GM21515 (cell line): Measurements from ENCODE around the gene SFTPA2.
"Not testable (repeated sequence)": the region's sequence is repeated elsewhere in the genome, so short reads cannot be mapped to it uniquely, and the experiment has no call there.

Experiments
- ATAC-seq: cut with Tn5 transposase; IDR thresholded peaks from one replicate; pipeline ENCODE4 v1.9.1; 2021; ENCODE audit not compliant: unreplicated experiment

The SFTPA2 gene

DNA sequence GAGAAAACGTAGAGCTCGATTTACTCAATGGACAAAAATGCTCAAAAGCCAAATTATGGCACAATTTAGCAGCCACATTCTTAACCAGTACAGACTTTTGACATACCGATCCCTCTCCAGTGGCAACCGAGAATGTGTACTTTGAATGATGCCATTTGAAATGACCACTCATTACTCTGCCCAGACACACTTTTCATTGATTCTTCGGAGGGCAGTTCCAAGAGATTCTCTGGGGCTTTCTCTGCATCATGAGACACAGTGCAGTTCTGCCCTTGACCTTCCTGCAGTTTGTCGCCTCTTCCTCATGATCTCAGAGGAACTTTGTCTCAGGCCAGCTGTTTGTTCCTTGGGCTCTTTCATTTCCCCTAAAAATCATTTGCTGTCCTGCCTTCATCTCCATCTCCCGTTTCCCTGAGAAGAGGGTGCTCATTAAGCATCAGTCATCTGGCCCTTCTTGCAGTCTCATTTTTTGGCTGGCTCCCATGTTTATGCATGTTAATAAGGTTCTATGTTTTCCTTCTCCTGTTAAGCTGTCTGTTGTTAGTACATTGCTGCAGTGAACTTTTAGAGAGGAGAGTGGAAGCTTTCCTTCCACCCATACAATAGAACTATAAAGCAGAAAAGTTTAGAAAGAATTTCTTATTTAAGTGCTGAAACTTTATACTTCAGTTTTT, 43.5 kb downstream of the SFTPA2 start:
- not testable (repeated sequence) for ATAC-seq

GRCh38 chr10:79511891-79512583, 48.2 kb downstream of the SFTPA2 start, which contains the start of gene EIF5AL1:
Gene EIF5AL1, plus strand, starts transcription at chr10:79512533. Its CDS starts 117 bp downstream, at chr10:79512650.
- not testable (repeated sequence) for ATAC-seq

DNA sequence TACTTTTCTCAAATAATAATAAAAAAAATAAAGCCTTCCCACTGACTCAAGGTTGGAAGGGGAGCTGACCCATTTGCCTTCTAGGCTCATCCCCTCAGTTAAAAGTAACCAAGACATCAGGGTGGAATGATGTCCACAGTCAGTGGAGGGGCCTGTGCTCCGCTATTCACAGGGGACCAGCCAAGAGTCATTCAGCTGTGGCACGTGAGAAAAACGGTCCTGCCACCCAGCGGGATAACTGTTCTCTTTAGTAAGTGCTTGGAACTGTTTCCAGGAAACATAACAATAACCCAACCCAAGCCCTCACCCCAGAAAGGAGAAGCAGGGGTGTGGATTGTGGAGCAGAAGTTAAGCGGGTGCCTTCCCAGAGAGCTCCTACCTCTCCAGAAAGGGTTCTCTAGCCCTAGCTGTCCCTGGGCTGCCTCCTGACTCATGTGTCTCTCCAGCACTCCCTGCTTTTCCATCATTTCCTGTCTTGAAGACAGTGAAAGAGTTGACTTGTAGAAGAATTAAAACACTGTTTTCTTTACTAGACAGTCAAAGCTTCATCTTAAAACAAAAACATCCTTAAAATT, 50.2 kb downstream of the SFTPA2 start:
- not testable (repeated sequence) for ATAC-seq

GRCh38 chr10:79509306-79509933, 50.8 kb downstream of the SFTPA2 start:
- not testable (repeated sequence) for ATAC-seq

- not testable (repeated sequence) for ATAC-seq
Measured at GRCh38 chr10:79508245-79508644, 52.0 kb downstream of the SFTPA2 start.

GRCh38 chr10:79507440-79508167, 52.6 kb downstream of the SFTPA2 start:
- ATAC-seq: no peak
